ENCODE results near the gene LCN15. TPM values are rescaled to one million over a fixed set of nuclear protein-coding genes. Genes with fewer than 3 reads are reported as not detected.

LCN15 gene
- total and polyA plus RNA-seq, 2 of the 13 experiments (the other 11 are each of a cell fraction or from before 2014, with no cell fraction given), result 1.3 to 53.7 TPM

DNA sequence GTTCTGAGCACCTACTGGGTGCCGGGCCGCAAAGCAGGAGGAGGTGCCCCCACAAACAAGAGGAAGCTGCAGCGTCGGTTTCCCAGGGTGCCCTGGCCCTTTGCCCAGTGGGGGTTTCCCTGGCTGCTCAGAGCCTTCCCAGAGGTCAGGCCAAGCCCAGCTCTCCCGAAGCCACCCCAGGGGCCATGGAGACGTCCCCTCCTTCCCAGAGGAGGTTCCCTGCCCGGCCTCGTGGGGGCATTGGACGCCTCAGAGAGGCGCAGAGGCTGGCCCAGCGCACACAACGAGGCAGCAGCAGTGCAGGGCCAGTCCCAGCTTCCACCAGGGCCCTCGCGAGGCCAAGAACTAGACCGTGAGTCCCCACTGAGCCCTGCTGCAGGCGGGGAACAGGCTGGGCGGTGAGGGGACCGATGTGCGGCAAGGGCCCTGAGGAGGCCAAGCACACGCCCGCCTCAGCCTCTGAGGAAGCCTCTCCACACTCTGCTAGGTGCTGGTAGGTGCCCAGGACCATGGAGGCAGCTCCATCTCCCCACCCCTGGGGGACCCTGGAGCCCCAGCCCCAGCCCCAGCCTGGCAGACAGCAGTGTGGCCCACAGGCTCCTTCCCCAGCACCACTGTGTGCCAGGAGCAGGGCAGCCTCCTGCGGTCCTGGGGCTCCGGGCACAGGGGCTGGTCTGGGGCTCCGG is 45.0 kb downstream of the LCN15 start:
- Histone ChIP-seq H3K36me3 (replicated peaks in 1 of 2; ENCODE audit: control insufficient read depth in 1 of 2, insufficient read depth in 2 of 2, low read length in 2 of 2) (peaks cover 3 to 8% of the 10 kb centered on the region in 2 experiments; a peak in 4 of 5 replicates), H3K79me2 (ENCODE audit: insufficient read depth, low read length) (no peaks in the 10 kb centered on the region), H2AFZ (ENCODE audit: low read length) (no peak overlapping the region), H3K9ac (ENCODE audit: insufficient read depth, low read depth, low read length) (no peak overlapping the region), H3K4me3 (replicated peaks in 1 of 3; ENCODE audit: insufficient read depth in 1 of 3, low read depth in 2 of 3, low read length in 3 of 3) (no peak overlapping the region), H3K4me2 (ENCODE audit: low read depth, low read length) (no peak overlapping the region), H3K27me3 (ENCODE audit: control insufficient read depth in 1 of 2, insufficient read depth in 2 of 2, low read length in 2 of 2) (no peaks in the 10 kb centered on the region), H3K27ac (ENCODE audit: extremely low read length, insufficient read depth, low read length) (no peak overlapping the region), H3K9me3 (ENCODE audit: low read length) (no peaks in the 10 kb centered on the region), H3K4me1 (ENCODE audit: insufficient read depth, low read length) (peaks cover 3% of the 10 kb centered on the region; the same call in 1 of the 2 replicates), H4K20me1 (ENCODE audit: insufficient read depth, low read length) (peaks cover 18% of the 10 kb centered on the region)
- ChIA-PET CTCF (ENCODE audit: low intra/inter-chr PET ratio, low total read pairs) (no interaction called here), POLR2A (interaction anchor here (1.6 to 2.0 kb wide), 2 partner anchors 9 to 11 kb away, joined by 3 to 7 read pairs; no protein-coding TSS in a partner anchor)
- FAIRE-seq (no peak), ATAC-seq (peak; percentile 34), DNase-seq (ENCODE audit: low spot score) (no peak)
- in situ Hi-C loops (cut with HindIII; ENCODE audit: extremely low pct_ligation_motif_present, low pct_unique_long_range_greater_than_20kb), result no loop called here
- 51% methylated on average over 4 of the region's 24 CpGs for WGBS (ENCODE audit: low lambda C conversion rate)
- intact Hi-C loops (cut with micrococcal nuclease; ENCODE audit: unreplicated experiment), result no loop called here
- BruUV-seq (replicated peaks), result no TSS peak
- TF ChIP-seq ZSCAN9 (CRISPR knock-in tag; IDR thresholded peaks at IDR 0.05; ENCODE audit: borderline replicate concordance), result no peak
- peak; percentile 92 for TF ChIP-seq ZNF768 (CRISPR knock-in tag; IDR thresholded peaks at IDR 0.05)
- TF ChIP-seq, protein P1, sequence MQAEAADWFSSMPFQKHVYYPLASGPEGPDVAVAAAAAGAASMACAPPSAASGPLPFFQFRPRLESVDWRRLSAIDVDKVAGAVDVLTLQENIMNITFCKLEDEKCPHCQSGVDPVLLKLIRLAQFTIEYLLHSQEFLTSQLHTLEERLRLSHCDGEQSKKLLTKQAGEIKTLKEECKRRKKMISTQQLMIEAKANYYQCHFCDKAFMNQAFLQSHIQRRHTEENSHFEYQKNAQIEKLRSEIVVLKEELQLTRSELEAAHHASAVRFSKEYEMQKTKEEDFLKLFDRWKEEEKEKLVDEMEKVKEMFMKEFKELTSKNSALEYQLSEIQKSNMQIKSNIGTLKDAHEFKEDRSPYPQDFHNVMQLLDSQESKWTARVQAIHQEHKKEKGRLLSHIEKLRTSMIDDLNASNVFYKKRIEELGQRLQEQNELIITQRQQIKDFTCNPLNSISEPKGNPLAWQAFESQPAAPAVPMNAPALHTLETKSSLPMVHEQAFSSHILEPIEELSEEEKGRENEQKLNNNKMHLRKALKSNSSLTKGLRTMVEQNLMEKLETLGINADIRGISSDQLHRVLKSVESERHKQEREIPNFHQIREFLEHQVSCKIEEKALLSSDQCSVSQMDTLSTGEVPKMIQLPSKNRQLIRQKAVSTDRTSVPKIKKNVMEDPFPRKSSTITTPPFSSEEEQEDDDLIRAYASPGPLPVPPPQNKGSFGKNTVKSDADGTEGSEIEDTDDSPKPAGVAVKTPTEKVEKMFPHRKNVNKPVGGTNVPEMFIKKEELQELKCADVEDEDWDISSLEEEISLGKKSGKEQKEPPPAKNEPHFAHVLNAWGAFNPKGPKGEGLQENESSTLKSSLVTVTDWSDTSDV (CRISPR knock-in tag; IDR thresholded peaks at IDR 0.05), result no peak
- TF ChIP-seq, protein P2, sequence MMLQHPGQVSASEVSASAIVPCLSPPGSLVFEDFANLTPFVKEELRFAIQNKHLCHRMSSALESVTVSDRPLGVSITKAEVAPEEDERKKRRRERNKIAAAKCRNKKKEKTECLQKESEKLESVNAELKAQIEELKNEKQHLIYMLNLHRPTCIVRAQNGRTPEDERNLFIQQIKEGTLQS (CRISPR knock-in tag; IDR thresholded peaks at IDR 0.05), result no peak
- TF ChIP-seq, protein P3, sequence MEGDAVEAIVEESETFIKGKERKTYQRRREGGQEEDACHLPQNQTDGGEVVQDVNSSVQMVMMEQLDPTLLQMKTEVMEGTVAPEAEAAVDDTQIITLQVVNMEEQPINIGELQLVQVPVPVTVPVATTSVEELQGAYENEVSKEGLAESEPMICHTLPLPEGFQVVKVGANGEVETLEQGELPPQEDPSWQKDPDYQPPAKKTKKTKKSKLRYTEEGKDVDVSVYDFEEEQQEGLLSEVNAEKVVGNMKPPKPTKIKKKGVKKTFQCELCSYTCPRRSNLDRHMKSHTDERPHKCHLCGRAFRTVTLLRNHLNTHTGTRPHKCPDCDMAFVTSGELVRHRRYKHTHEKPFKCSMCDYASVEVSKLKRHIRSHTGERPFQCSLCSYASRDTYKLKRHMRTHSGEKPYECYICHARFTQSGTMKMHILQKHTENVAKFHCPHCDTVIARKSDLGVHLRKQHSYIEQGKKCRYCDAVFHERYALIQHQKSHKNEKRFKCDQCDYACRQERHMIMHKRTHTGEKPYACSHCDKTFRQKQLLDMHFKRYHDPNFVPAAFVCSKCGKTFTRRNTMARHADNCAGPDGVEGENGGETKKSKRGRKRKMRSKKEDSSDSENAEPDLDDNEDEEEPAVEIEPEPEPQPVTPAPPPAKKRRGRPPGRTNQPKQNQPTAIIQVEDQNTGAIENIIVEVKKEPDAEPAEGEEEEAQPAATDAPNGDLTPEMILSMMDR (CRISPR knock-in tag; IDR thresholded peaks at IDR 0.05), result peak; percentile 23; the same call in 1 of the 2 replicates
- TF ChIP-seq, protein P4, sequence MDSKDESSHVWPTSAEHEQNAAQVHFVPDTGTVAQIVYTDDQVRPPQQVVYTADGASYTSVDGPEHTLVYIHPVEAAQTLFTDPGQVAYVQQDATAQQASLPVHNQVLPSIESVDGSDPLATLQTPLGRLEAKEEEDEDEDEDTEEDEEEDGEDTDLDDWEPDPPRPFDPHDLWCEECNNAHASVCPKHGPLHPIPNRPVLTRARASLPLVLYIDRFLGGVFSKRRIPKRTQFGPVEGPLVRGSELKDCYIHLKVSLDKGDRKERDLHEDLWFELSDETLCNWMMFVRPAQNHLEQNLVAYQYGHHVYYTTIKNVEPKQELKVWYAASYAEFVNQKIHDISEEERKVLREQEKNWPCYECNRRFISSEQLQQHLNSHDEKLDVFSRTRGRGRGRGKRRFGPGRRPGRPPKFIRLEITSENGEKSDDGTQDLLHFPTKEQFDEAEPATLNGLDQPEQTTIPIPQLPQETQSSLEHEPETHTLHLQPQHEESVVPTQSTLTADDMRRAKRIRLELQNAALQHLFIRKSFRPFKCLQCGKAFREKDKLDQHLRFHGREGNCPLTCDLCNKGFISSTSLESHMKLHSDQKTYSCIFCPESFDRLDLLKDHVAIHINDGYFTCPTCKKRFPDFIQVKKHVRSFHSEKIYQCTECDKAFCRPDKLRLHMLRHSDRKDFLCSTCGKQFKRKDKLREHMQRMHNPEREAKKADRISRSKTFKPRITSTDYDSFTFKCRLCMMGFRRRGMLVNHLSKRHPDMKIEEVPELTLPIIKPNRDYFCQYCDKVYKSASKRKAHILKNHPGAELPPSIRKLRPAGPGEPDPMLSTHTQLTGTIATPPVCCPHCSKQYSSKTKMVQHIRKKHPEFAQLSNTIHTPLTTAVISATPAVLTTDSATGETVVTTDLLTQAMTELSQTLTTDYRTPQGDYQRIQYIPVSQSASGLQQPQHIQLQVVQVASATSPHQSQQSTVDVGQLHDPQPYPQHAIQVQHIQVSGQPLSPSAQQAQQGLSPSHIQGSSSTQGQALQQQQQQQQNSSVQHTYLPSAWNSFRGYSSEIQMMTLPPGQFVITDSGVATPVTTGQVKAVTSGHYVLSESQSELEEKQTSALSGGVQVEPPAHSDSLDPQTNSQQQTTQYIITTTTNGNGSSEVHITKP (CRISPR knock-in tag; IDR thresholded peaks at IDR 0.05; ENCODE audit: low read depth), result no peak
- TF ChIP-seq AGO2 (optimal IDR thresholded peaks at IDR 0.05; ENCODE audit: low read depth, low read length), result peak; percentile 71
- TF ChIP-seq U2AF1 (optimal IDR thresholded peaks at IDR 0.05; ENCODE audit: low read depth, low read length), result no peak
- TF ChIP-seq AGO1 (IDR thresholded peaks at IDR 0.05; ENCODE audit: low read depth, low read length, poor library complexity, severe bottlenecking), result peak; percentile 75
- no peak for TF ChIP-seq ARNTL (CRISPR knock-in tag; IDR thresholded peaks at IDR 0.05)
- no peak for TF ChIP-seq MAFF (IDR thresholded peaks at IDR 0.05; ENCODE audit: low read depth, low read length)
- no peak for TF ChIP-seq SMAD9 (CRISPR knock-in tag; IDR thresholded peaks at IDR 0.05)
- no peak for TF ChIP-seq NR3C1 (CRISPR knock-in tag; IDR thresholded peaks at IDR 0.05)
- TF ChIP-seq ZNF234 (CRISPR knock-in tag; conservative IDR thresholded peaks at IDR 0.05), result no peak
